HG03108 (cell line): ENCODE data around the gene WDR19.
"Not testable (repeated sequence)": the region's sequence is repeated elsewhere in the genome, so short reads cannot be mapped to it uniquely, and the experiment has no call there.

Experiments
- ATAC-seq: cut with Tn5 transposase; IDR thresholded peaks from one replicate; pipeline ENCODE4 v1.9.1; 2021; ENCODE audit warnings: moderate library complexity; ENCODE audit not compliant: unreplicated experiment

The WDR19 gene

DNA sequence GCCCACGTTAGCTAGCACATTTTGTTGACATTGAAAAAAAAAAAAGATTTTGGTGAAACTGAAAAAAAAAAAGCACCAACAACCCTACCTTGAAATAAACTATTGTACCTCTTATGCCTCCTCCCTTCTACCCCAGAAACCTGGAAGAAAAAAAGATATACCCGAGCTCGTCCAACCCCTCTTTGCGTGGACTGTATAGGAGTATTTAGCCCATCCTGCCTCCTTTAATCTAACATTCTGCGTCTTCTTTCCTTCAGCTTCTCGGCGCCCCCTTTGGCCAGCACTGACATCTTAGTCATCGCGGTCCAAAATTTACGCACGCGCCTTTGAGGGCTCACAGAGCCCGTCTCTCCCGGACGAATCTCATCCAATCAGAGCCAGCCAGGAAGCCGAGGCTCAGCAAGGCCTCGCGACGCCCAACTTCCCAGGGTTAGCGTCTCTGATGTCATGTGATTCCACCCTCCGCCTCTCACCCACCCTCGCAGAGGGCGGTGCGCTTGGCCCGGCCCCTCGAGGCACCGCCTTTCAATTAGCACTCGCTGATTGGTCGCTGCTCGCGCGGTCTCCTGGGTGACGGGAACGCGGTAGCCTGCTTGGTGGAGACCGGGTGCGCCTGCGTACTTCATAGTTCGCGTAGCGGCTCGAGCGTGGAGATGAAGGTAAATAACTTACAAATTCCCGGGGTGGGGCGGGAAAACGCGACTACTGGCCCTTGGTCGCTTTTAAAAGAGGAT is at the start of gene WDR19:
Gene WDR19 (plus strand): TSS at position 625 of the 734 bp plus-strand sequence. CDS start 29 bp downstream, at position 654.
- ATAC-seq, result peak; percentile 99

DNA sequence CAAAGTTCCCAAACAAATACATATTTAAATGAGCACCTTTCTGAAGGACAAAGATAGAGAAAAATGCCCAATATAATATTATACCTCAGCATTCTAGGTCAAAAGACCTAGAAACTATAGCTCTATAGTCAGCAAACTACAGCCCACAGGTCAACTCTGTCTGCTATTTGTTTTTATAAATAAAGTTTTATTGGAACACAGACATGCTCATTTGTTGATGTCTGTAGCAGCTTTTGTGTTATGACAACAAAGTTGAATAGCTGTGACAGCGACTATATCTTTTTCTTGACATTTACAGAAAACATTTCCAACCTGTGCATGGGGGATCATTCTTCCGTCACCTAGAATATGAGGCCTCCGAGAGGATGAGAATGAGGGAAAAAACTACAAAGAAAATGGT is 48.7 kb upstream of the WDR19 start:
- no peak for ATAC-seq

DNA sequence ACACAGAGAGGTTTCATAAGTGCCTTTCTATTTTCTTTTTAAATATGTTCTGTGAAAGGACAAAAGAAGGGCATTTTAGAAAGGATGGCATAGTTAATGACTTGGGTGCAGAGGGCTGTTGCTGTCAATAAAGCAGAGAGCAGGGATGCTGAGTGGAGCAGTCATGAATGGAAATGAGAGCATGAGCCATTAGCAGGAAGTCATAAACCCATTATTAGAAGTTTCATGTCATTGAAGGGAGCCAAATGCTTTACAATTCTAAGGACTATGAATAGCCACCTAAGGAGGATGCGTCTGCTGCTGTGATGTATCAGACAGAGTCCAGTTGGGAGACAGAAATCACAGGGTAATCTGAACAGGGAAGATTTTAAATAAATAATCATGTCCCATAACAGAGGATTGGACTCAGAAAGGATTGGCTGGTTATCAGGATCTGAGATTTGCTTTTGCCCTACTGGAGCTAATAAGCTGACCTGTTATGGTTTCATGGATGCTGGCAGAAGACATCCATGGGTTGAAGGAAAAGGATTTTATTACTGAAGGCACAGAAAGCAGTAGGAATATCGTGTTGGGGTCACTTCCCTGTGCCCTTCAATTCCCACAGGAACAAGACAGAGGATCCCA is 47.5 kb upstream of the WDR19 start:
- peak; percentile 27 for ATAC-seq

DNA sequence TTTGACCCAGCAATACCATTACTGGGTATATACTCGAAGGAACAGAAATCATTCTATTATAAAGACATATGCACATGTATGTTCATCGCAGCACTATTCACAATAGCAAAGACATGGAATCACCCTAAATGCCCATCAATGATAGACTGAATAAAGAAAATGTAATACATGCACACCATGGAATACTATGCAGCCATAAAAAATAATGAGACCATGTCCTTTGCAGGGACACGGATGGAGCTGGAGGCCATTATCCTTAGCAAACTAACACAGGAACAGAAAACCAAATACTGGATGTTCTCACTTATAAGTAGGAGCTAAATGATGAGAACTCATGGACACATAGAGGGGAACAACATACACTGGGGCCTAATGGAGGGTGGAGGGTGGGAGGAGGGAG is 44.1 kb upstream of the WDR19 start:
- ATAC-seq, result not testable (repeated sequence)

DNA sequence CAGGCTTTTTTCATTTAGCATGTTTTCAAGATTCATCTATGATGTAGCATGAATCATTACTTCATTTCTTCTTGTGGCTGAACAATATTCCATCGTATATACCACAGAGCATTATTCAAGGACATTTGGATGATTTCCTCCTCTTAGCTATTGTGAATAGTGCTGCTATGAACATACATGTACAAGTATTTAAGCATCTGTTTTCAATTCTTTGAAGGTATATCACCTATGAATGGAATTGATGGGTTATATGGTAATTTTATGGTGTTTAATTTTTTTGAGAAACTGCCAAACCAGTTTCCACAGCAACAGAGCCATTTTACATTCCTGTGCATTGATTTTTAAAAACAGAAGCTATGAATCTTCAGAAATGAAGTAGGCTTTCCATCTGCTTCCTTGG is 36.1 kb upstream of the WDR19 start:
- no peak for ATAC-seq

DNA sequence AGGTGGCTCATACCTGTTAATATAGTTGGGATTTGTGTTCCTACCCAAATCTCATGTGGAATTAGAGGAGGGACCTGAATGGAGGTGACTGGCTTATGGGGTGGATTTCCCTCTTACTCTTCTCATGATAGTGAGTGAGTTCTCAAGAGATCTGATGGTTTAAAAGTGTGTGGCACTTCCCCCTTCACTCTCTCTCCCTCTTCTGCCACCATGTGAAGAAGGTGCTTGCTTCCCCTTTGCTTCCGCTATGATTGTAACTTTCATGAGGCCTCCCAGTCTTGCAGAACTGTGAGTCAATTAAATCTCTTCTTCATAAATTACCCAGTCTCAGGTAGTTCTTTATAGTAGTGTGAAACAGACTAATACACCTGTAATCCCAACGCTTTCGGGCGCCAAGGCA is 28.3 kb upstream of the WDR19 start:
- ATAC-seq, result no peak

DNA sequence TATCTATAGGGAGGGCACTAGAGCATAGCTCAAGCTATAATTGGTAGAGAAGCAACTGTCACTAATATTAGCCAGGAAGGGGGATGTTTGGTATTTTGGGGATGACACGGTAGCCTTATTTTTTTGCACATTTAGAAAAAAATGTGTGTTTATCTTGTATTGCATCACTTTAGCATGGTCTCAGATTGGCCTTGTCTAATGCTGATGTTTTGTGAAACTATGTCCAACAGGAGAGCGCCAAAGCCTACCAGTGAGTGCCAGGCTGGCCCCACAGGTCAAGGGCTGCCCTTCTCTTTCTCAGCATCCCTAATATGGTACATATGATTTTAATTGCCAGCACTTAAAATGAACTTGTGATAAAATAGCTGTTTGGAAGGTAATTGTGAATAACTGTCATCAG is 24.8 kb upstream of the WDR19 start:
- no peak for ATAC-seq

DNA sequence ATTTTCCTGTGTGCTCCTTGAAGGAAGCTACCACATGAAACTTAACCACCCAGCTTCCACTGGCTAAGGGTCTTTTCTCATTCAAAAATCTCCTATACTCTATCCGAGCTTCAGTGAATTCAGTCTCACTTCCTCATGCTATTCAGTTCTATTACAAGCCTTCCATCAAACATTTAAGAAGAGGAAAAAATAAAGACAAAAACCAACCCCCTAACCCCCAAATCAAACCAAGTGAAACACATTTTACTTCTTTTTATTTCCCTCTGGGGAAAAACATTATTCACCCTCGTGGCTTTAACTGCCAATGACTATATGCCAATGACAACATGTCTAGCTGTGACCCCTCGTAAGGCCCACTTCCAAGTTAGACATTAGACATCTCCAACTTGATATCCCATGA is 16.2 kb upstream of the WDR19 start:
- ATAC-seq, result peak; percentile 50

DNA sequence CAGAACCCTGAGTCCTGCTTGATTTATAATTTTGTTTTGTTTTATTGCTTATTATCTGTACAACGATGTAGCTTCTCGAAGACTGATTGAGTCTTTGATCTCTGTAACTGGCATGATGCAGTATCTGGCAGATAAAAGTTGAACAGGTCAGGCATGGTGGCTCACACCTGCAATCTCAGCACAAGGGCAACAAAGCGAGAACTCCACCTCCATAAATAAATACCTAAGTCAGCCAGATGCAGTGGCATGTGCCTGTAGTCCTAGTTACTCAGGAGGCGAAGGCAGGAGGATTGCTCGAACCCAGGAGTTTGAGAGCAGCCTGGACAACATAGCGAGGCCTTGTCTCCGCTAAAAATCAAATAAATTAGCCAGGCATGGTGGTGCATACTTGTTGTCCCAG is 15.7 kb upstream of the WDR19 start:
- peak; percentile 24 for ATAC-seq

DNA sequence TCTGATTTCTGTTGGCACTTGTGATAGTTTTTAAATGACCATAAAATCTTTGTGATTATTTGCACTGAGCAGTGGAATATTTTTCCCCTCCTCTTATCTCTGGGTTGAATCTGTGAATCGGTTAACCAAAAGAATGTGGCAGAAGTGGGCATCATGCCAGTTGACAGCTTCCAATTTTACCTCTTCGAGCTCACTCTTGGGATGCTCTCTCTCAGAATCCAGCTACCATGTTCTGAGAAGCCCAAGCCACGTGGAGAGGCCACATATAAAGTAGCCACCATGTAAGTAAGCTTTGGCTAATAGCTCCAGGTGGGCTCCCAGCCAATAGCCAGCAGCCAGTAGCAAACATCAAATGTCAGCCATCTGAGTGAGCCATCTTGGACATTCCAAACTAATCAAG is 12.9 kb upstream of the WDR19 start:
- ATAC-seq, result no peak

DNA sequence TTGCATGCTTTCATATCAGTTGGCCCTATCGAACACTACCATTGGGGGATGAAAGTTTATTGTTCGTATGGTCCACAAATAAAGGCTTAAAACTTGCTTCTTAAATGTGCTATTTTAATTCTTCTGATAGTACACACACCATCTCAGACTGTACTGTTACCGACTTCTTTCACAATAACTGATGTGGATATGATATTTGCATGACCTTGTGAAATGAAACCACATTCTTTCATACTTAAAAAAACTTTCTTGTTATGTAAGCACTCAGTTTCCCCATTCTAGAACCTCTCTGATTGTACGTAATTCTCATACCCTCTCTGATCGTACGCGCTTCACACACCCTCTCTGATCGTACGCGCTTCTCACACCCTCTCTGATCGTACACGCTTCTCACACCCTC is 12.0 kb upstream of the WDR19 start:
- no peak for ATAC-seq

DNA sequence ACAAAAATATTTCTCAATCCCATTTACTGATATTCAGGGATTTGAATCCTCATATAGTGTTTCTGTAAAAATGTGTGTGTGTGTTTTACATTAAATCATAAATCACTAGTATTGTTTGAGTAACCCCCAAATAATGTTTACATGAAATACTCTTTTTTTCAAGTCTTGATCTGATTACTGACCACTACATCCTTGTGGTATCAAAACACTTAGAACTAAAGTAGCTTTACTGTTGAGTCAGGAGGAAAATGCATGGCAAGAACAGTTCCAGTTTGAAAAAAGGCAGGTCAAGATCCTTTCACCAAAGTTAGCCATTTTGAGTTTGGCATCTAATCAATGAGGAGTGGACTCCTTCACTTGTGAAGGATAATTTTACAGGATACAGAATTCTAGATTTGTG is 3.6 kb upstream of the WDR19 start:
- ATAC-seq, result no peak

DNA sequence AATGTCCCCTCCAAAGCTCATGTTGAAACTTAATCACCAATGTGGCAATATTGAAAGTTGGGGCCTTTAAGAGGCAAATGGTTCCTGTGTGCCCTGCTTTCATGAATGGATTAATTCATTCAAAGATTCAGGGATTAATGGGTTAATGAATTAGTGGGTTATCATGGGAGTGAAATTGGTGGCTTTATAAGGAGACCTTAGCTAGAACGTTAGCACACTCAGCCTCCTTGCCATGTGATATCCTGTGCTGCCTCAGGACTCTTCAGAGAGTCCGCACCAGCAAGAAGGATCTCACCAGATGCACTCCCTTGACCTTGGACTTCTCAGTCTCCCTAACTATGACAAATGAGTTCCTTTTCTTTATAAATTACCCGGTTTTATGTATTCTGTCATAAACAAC is 2.6 kb upstream of the WDR19 start:
- ATAC-seq, result no peak

DNA sequence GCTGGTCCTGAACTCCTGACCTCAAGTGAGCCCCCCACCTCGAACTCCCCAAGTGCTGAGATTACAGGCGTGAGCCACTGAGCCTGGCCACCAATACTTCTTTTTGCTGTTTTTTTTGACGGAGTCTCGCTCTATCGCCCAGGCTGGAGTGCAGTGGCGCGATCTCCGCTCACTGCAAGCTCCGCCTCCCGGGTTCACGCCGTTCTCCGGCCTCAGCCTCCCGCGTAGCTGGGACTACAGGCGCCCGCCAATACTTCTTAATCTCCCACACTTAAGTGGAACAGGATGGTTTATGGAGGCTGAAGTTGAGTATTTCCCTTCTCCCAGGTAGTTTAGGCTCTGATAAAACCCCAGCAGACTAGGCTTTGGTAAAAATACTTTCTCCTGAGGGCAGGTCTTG is 1.7 kb upstream of the WDR19 start:
- not testable (repeated sequence) for ATAC-seq

DNA sequence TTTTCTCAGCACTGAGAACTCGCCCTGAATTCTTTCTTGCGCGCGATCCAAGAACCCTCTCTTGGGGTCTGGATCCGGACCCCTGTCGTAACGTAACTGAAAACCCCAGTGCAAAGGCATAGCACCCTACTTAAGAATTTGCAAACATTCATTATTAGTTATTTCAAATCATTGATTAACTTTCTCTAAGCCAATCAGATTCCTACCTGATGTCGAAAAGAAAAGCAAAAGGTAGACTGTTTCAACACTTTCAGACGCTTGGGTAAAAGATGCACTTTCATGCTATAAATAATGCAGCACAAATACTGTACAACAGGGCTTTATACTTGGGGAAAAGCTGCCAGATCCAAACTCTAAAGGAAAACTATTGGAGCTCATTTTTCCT is 817 bp upstream of the WDR19 start:
- no peak for ATAC-seq

DNA sequence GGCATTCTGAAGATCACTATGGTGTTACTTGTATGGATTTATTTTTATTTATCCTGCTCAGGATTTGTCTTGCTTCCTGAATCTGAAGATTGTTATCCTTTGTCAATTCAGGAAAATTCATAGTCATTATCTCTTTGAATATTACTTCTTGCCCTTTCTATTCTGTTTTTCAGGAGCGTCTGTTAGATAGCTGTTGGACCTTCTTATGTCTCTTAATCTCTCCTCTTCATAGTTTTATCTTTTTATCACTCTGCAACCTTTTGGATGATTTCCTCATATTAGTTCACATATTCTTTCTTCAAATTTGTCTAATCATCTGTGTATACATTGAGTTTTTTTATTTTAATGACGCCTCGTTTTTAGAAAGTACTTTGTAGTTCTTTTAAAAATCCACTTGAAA is 19.6 kb downstream of the WDR19 start:
- no peak for ATAC-seq

DNA sequence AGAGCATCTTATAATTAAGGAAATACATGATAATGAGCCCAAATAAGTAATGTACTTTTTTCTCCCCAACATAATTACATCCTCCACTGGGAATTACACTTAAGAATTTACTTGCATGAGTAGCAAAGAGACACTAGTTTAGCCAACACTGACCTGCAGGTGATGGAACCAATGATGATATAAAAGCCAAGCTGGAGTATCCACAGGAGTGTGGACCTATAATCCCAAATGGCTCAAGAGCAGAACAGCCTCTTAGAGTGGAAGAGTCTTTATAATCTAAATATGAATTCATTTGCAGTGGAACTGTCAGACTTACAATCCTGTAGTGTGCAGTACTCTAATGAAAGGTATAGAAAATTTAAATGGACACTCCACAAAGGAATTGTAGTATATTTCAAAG is 22.2 kb downstream of the WDR19 start:
- no peak for ATAC-seq

DNA sequence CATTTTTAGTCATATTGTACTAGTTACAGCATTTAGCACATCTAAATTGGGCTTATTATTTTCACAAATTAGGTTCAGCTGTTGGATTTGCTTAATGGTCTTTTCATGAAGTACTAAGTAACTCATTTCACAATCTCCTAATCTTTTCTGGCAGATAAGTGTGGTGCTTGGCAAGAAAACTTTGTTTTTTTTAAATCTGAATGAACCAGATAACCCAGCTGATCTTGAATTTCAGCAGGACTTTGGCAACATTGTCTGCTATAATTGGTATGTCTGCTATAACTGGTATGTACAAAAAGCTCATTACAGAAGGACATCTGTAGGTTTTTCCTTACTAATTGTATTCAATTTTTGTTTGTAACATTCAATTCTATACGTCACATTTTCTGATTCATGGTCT is 22.7 kb downstream of the WDR19 start:
- ATAC-seq, result no peak

DNA sequence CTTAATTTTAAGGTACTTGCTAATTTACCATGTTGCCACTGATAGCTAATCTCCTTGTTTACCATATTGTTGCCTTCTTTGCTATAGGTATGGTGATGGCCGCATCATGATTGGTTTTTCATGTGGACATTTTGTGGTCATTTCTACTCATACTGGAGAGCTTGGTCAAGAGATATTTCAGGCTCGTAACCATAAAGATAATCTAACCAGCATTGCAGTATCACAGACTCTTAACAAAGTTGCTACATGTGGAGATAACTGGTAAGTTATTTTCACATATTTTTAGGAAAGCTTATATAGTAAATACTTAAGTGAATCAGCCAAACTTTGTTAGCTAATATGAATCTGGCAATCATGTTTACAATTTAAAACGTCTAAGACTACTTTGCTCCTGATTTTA is 23.1 kb downstream of the WDR19 start:
- no peak for ATAC-seq

DNA sequence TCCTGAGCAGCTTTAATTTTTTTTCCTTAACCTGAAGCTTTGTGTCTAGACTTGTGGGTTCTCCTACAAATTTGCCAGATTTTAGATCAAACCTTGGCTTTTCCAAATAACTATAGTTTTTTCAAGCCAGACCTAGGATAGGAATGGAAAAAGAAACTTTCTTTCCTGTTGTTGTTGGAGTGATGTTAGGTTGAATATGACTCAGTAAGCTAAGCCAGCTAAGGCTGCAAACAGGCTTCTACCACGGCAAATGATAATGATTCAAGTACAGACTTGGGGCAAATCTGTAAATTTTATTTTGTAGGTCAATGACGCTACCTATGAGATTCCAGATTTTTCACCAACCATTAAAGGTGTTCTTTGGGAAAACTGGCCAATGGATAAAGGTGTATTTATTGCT is 45.6 kb downstream of the WDR19 start:
- ATAC-seq, result no peak

DNA sequence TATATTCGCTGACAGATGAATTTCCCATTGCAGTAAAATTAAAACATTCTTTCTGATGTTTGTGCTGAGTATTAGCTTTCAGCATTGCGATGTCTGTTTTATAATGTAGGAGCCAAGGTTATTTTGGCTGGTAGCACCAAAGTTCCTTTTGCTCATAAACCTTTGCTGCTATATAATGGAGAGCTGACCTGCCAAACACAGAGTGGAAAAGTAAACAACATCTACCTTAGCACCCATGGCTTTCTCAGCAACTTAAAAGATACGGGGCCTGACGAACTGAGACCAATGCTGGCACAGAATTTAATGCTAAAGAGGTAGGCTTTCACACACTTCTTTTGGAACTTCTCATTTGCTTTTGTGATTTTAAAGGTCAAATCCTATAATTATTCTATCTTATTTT is 46.0 kb downstream of the WDR19 start:
- no peak for ATAC-seq

DNA sequence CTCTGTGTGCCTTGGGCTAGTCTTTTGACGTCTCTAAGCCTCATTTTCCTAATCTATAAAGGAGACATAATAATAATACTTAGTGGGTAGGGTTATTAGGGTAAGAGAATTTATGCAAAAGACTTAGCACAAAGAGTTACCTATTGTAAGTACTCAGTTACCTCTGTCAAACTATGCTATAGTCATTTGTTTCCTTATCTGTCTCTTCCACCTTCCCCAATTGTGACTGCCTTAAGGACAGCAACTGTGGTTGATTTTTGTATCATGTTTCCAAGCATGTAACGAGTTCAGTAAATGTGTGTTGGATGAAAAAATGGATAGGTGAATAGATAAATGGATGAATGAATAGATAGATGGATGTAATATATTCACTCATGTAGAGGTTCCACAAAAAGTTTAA is 48.1 kb downstream of the WDR19 start:
- no peak for ATAC-seq

DNA sequence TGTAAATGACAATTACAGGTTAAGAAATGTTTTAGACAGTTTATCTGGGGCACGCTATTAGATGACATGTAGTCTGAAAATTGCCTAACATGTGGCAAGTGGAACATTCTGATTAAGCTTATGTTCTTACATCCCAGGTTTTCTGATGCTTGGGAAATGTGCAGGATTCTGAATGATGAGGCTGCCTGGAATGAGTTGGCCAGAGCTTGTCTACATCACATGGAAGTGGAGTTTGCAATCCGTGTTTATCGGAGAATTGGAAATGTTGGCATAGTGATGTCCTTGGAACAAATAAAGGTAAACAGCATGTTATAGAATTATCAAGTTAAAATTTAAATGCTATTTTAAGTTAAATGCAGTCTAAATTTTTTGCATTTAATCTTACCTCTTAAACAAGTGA is 49.3 kb downstream of the WDR19 start:
- ATAC-seq, result no peak
